Endothelial cell of umbilical vein (primary cell): ENCODE measurements around the gene TEX9. TPM values are rescaled to one million over a fixed set of nuclear protein-coding genes. Genes with fewer than 3 reads are reported as not detected.

Source experiments
- BruUV-seq: library from RNA; stranded (reverse); fragments of 400-500 nt; replicated peaks from 2 replicates; lab custom pipeline; 2021; lab: Mats Ljungman, UMichigan
- CTCF ChIA-PET: fragments of 300-600, 350-600 bp; sonication (Branson Sonifier 250); formaldehyde crosslinking; loops from one replicate; lab custom pipeline; 2021; ENCODE audit warnings: antibody characterized with exemption, inconsistent platforms; lab: Charles Lee
- POLR2A ChIA-PET: fragments of 300-600, 350-600 bp; sonication (Branson Sonifier 250); formaldehyde crosslinking; loops from one replicate; lab custom pipeline; 2021; ENCODE audit warnings: antibody characterized with exemption, inconsistent platforms; lab: Charles Lee
- DNase-seq: peaks from one replicate; pipeline ENCODE4 v3.0.0-alpha.2; 2011; ENCODE audit warnings: low read depth, low spot score
- FAIRE-seq: peaks from 2 replicates; lab custom pipeline; 2011; peaks lifted over from hg19 to GRCh38; lab: Jason Lieb, UNC
- H2AFZ ChIP-seq: 2 replicates; pipeline ENCODE4 v1.6.0; 2012; ENCODE audit warnings: low read depth, low read length, control low read depth, inconsistent platforms
- H3K27ac ChIP-seq: 2 replicates; pipeline ENCODE4 v1.5.1; 2011; ENCODE audit warnings: low read depth, mild to moderate bottlenecking, control low read depth, low read length, moderate library complexity; ENCODE audit not compliant: insufficient read depth
- H3K27me3 ChIP-seq, 2 experiments: 2 replicates each; pipeline versions ENCODE4 v1.6.0 to v1.6.1; 2011; ENCODE audit warnings: low read length in 2 of 2, mixed read lengths in 1 of 2; ENCODE audit not compliant: control insufficient read depth in 2 of 2, insufficient read depth in 2 of 2
- H3K36me3 ChIP-seq, 2 experiments: 2 replicates in 1 of 2; 3 replicates in 1 of 2; pipeline ENCODE4 v1.5.1; 2011; ENCODE audit warnings: low read length in 2 of 2, mild to moderate bottlenecking in 1 of 2, moderate library complexity in 1 of 2; ENCODE audit not compliant: control insufficient read depth in 2 of 2, insufficient read depth in 2 of 2; ENCODE audit errors: extremely low read depth in 1 of 2
- H3K4me1 ChIP-seq: 3 replicates; pipeline ENCODE4 v1.5.1; 2011; ENCODE audit warnings: mild to moderate bottlenecking, low read length; ENCODE audit not compliant: control insufficient read depth, insufficient read depth; ENCODE audit errors: extremely low read depth
- H3K4me2 ChIP-seq: 2 replicates; pipeline ENCODE4 v1.6.1; 2011; ENCODE audit warnings: low read length, control low read depth, mixed read lengths; ENCODE audit not compliant: insufficient read depth
- H3K4me3 ChIP-seq, 3 experiments: fragments of 200-600 bp in 1 of 3; sonication (generic), shearing (Covaris generic) in 1 of 3; replicated peaks in 1 of 3; 2 replicates each; pipeline ENCODE4 v1.5.1; 2011 to 2016; ENCODE audit warnings: control low read depth in 3 of 3, low read length in 3 of 3, mild to moderate bottlenecking in 2 of 3, inconsistent platforms in 1 of 3, low read depth in 1 of 3, moderate library complexity in 1 of 3; ENCODE audit not compliant: insufficient read depth in 1 of 3
- H3K79me2 ChIP-seq: 2 replicates; pipeline ENCODE4 v1.6.0; 2012; ENCODE audit warnings: low read length, inconsistent platforms; ENCODE audit not compliant: control insufficient read depth, insufficient read depth
- H3K9ac ChIP-seq: replicated peaks from 2 replicates; pipeline ENCODE3; 2011; ENCODE audit warnings: low read length, control low read depth; ENCODE audit not compliant: insufficient read depth; ENCODE audit errors: extremely low read depth
- H3K9me1 ChIP-seq: replicated peaks from 3 replicates; pipeline ENCODE4 v1.6.0; 2011; ENCODE audit warnings: mild to moderate bottlenecking, low read length; ENCODE audit not compliant: control insufficient read depth, insufficient read depth; ENCODE audit errors: extremely low read depth
- H3K9me3 ChIP-seq: replicated peaks from 2 replicates; pipeline ENCODE4 v1.5.1; 2012; ENCODE audit warnings: low read length, inconsistent platforms; ENCODE audit not compliant: control insufficient read depth, insufficient read depth
- H4K20me1 ChIP-seq: replicated peaks from 2 replicates; pipeline ENCODE3; 2011; ENCODE audit warnings: mild to moderate bottlenecking, low read length; ENCODE audit not compliant: control insufficient read depth, insufficient read depth; ENCODE audit errors: extremely low read depth
- CTCF ChIP-seq, 2 donors: IDR thresholded peaks; 1 replicate in 1 of 2; 2 replicates in 1 of 2; pipeline ENCODE4 v1.5.1; 2011; ENCODE audit warnings: low read length in 2 of 2, mild to moderate bottlenecking in 2 of 2, moderate library complexity in 2 of 2, control low read depth in 1 of 2, inconsistent platforms in 1 of 2, low read depth in 1 of 2; ENCODE audit not compliant: insufficient read depth in 1 of 2; ENCODE audit errors: extremely low read depth in 1 of 2
- EZH2 ChIP-seq: IDR thresholded peaks from 2 replicates; pipeline ENCODE4 v1.6.1; 2012; ENCODE audit warnings: borderline replicate concordance, low read depth, mild to moderate bottlenecking, moderate library complexity, low read length, inconsistent platforms; ENCODE audit not compliant: severe bottlenecking
- FOS ChIP-seq: IDR thresholded peaks from 2 replicates; pipeline ENCODE4 v1.6.1; 2011; ENCODE audit warnings: mild to moderate bottlenecking, low read length, moderate library complexity, borderline replicate concordance; ENCODE audit not compliant: insufficient read depth
- GATA2 ChIP-seq: IDR thresholded peaks from 2 replicates; pipeline ENCODE4 v1.7.0; 2011; ENCODE audit warnings: low read depth, mild to moderate bottlenecking, moderate library complexity, mixed read lengths, low read length; ENCODE audit not compliant: insufficient read length, insufficient read depth
- JUN ChIP-seq: IDR thresholded peaks from 2 replicates; pipeline ENCODE4 v1.6.1; 2011; ENCODE audit warnings: borderline replicate concordance, low read depth; ENCODE audit not compliant: insufficient read length, insufficient read depth
- MAX ChIP-seq: IDR thresholded peaks from 2 replicates; pipeline ENCODE4 v1.6.1; 2011; ENCODE audit not compliant: insufficient read depth, insufficient read length
- MYC ChIP-seq: IDR thresholded peaks from one replicate; pipeline ENCODE4 v1.6.1; 2011; ENCODE audit warnings: mild to moderate bottlenecking, low read depth, low read length
- POLR2A ChIP-seq: IDR thresholded peaks from 2 replicates; pipeline ENCODE4 v1.6.1; 2012; ENCODE audit warnings: low read depth, mild to moderate bottlenecking, control low read depth, low read length
- POLR2AphosphoS5 ChIP-seq: IDR thresholded peaks from 2 replicates; pipeline ENCODE4 v1.6.1; 2012; ENCODE audit warnings: low read depth, mild to moderate bottlenecking, control low read depth, low read length, moderate library complexity; ENCODE audit not compliant: insufficient read depth
- dilution Hi-C: fragments of 300-500 bp; cut with MboI; formaldehyde crosslinking; loops from one replicate; pipeline ENCODE4 v1.15.0; 2019; ENCODE audit warnings: low sequenced_read_pairs; ENCODE audit not compliant: extremely low pct_ligation_motif_present
- intact Hi-C: fragments of 100-400 bp; cut with micrococcal nuclease; formaldehyde crosslinking; loops from one replicate; pipeline ENCODE4 v1.10.0; 2022
- polyA plus RNA-seq, 4 experiments: library from polyadenylated mRNA; depleted of rRNA in 3 of 4; stranded (reverse) in 3 of 4; unstranded in 1 of 4; fragments of >200 nt; gene quantifications; 2 replicates each; pipeline versions ENCODE4 v1.2.1 to v1.2.3, GENCODE V29; 2011 to 2012; ENCODE audit warnings: missing spikeins in 1 of 4
- total RNA-seq: library from RNA; stranded (reverse); gene quantifications from 2 replicates; pipeline ENCODE4 v1.2.3, GENCODE V29; 2021

Gene TEX9
- total and polyA plus RNA-seq, 2 donors (not counting 3 experiments of a cell fraction or from before 2014, with no cell fraction given): 0.33 to 1.7 TPM

- Histone ChIP-seq H3K4me1 (no peaks in the 10 kb centered on the region), H3K4me3 (no peak overlapping the region), H3K9ac (no peak overlapping the region), H3K27ac (no peak overlapping the region), H3K9me1 (no peaks in the 10 kb centered on the region), H2AFZ (no peak overlapping the region), H3K4me2 (no peak overlapping the region), H3K27me3 (peaks cover 0 to 9% of the 10 kb centered on the region in 2 experiments), H3K79me2 (no peaks in the 10 kb centered on the region), H3K36me3 (no peaks in the 10 kb centered on the region), H3K9me3 (no peaks in the 10 kb centered on the region), H4K20me1 (no peaks in the 10 kb centered on the region)
- ChIA-PET CTCF (no interaction called here), POLR2A (no interaction called here)
- intact Hi-C loops (no loop called here), dilution Hi-C loops (no loop called here)
- DNase-seq (no peak), FAIRE-seq (no peak)
- no TSS peak for BruUV-seq
- TF ChIP-seq FOS: no peak
- TF ChIP-seq POLR2AphosphoS5: no peak
- no peak for TF ChIP-seq EZH2
- no peak for TF ChIP-seq MYC
- no peak for TF ChIP-seq JUN
Measured at GRCh38 chr15:56358604-56359003, 6.6 kb upstream of the TEX9 start.

GRCh38 chr15:56361987-56362386, 3.2 kb upstream of the TEX9 start:
- ChIA-PET CTCF (no interaction called here), POLR2A (no interaction called here)
- Histone ChIP-seq H3K27ac (no peak overlapping the region), H3K27me3 (peaks cover 0 to 10% of the 10 kb centered on the region in 2 experiments), H4K20me1 (no peaks in the 10 kb centered on the region), H3K4me3 (no peak overlapping the region), H3K4me2 (no peak overlapping the region), H3K4me1 (peaks cover 12% of the 10 kb centered on the region), H2AFZ (no peak overlapping the region), H3K36me3 (no peaks in the 10 kb centered on the region), H3K9me1 (no peaks in the 10 kb centered on the region), H3K79me2 (no peaks in the 10 kb centered on the region), H3K9ac (no peak overlapping the region), H3K9me3 (no peaks in the 10 kb centered on the region)
- BruUV-seq: no TSS peak
- dilution Hi-C loops (no loop called here), intact Hi-C loops (no loop called here)
- DNase-seq (no peak), FAIRE-seq (no peak)
- no peak for TF ChIP-seq EZH2
- no peak for TF ChIP-seq MYC
- no peak for TF ChIP-seq MAX
- TF ChIP-seq FOS: no peak
- no peak for TF ChIP-seq POLR2A
- no peak for TF ChIP-seq CTCF (IDR thresholded peaks at IDR 0.05; ENCODE audit: extremely low read depth in 1 of 2, insufficient read depth in 1 of 2, low read depth in 1 of 2, low read length in 2 of 2)
- no peak for TF ChIP-seq GATA2
- no peak for TF ChIP-seq POLR2AphosphoS5
- no peak for TF ChIP-seq JUN
